NCI-H226 (cell line): ENCODE measurements around the gene ACAA1.

Experiments used
- DNase-seq: peaks from one replicate; pipeline ENCODE4 v3.0.0-alpha.2; 2015

Gene ACAA1

GRCh38 chr3:38117748-38118420, 19.0 kb downstream of the ACAA1 start:
- peak; percentile 35 for DNase-seq

- DNase-seq = no peak
These were observed 19.7 kb downstream of the ACAA1 start for GRCh38 chr3:38117163-38117716.

- DNase-seq = no peak
These were observed 20.3 kb downstream of the ACAA1 start for GRCh38 chr3:38116471-38117162.

- no peak for DNase-seq
These were observed 21.1 kb downstream of the ACAA1 start for GRCh38 chr3:38115645-38116427.

- no peak for DNase-seq
These were observed 21.9 kb downstream of the ACAA1 start for GRCh38 chr3:38114875-38115644.

- DNase-seq = no peak
These were observed 22.7 kb downstream of the ACAA1 start for GRCh38 chr3:38114052-38114874.

GRCh38 chr3:38112378-38112761, 24.6 kb downstream of the ACAA1 start:
- DNase-seq = no peak

- no peak for DNase-seq
These were observed 25.1 kb downstream of the ACAA1 start for GRCh38 chr3:38111696-38112377.

GRCh38 chr3:38111201-38111600, 25.7 kb downstream of the ACAA1 start:
- no peak for DNase-seq

GRCh38 chr3:38110314-38111050, 26.4 kb downstream of the ACAA1 start:
- no peak for DNase-seq

GRCh38 chr3:38109580-38110313, 27.2 kb downstream of the ACAA1 start:
- no peak for DNase-seq

- DNase-seq = no peak
These were observed 28.0 kb downstream of the ACAA1 start for GRCh38 chr3:38108649-38109579.

- DNase-seq = no peak
These were observed 28.8 kb downstream of the ACAA1 start for GRCh38 chr3:38107911-38108648.

- no peak for DNase-seq
These were observed 31.4 kb downstream of the ACAA1 start for GRCh38 chr3:38105525-38105924.

- DNase-seq = no peak
These were observed 34.5 kb downstream of the ACAA1 start for GRCh38 chr3:38102444-38102814.

- DNase-seq = no peak
These were observed 35.0 kb downstream of the ACAA1 start for GRCh38 chr3:38101811-38102443.

- DNase-seq = no peak
These were observed 36.4 kb downstream of the ACAA1 start for GRCh38 chr3:38100498-38100897.
